ENCODE data around the gene ZNF580.

ZNF580 gene

GRCh38 chr19:55643003-55643886 is 2.4 kb downstream of the ZNF580 start, which contains the start of gene ZNF581 (continued):
- TF ChIP-seq ZNF513 (tag by site-specific recombination; IDR thresholded peaks at IDR 0.05) (peak; percentile 61; the same call in 1 of the 2 replicates), ZNF580 (tag by site-specific recombination; IDR thresholded peaks at IDR 0.05) (peak; percentile 93; the same call in 1 of the 2 replicates), ZBTB7A (tag by site-specific recombination; IDR thresholded peaks at IDR 0.05; ENCODE audit: low read depth) (peak; percentile 97), ZNF433 (tag by site-specific recombination; IDR thresholded peaks at IDR 0.05; ENCODE audit: low read depth) (no peak), ZNF2 (tag by site-specific recombination; IDR thresholded peaks at IDR 0.05) (0 out of 2 replicates have a peak, but pooled peaks have one; percentile 74), PRDM6 (tag by site-specific recombination; IDR thresholded peaks at IDR 0.05) (no peak), YY2 (tag by site-specific recombination; IDR thresholded peaks at IDR 0.05) (peak; percentile 81), ZFP37 (tag by site-specific recombination; IDR thresholded peaks at IDR 0.05) (no peak; the same call in 1 of the 2 replicates), ZEB2 (tag by site-specific recombination; IDR thresholded peaks at IDR 0.05) (peak; percentile 79), ZBTB48 (tag by site-specific recombination; IDR thresholded peaks at IDR 0.05) (peak; percentile 82), OVOL3 (tag by site-specific recombination; IDR thresholded peaks at IDR 0.05) (peak; percentile 81), PRDM10 (tag by site-specific recombination; IDR thresholded peaks at IDR 0.05) (peak; percentile 86), SP7 (tag by site-specific recombination; IDR thresholded peaks at IDR 0.05) (peak; percentile 90), ZNF629 (tag by site-specific recombination; IDR thresholded peaks at IDR 0.05) (peak; percentile 73), ZNF366 (tag by site-specific recombination; conservative IDR thresholded peaks at IDR 0.05) (peak; percentile 78), ZNF146 (tag by site-specific recombination; IDR thresholded peaks at IDR 0.05) (peak; percentile 27; the same call in 1 of the 2 replicates), KLF7 (tag by site-specific recombination; IDR thresholded peaks at IDR 0.05; ENCODE audit: borderline replicate concordance) (peak; percentile 100), KLF1 (tag by site-specific recombination; IDR thresholded peaks at IDR 0.05) (peak; percentile 87), ZNF521 (tag by site-specific recombination; IDR thresholded peaks at IDR 0.05) (no peak), ZNF747 (tag by site-specific recombination; IDR thresholded peaks at IDR 0.05) (no peak), ZFP69B (tag by site-specific recombination; IDR thresholded peaks at IDR 0.05) (peak; percentile 82), ZNF449 (tag by site-specific recombination; IDR thresholded peaks at IDR 0.05) (0 out of 2 replicates have a peak, but pooled peaks have one; percentile 24), ZSCAN5A (tag by site-specific recombination; IDR thresholded peaks at IDR 0.05) (no peak), KLF17 (tag by site-specific recombination; IDR thresholded peaks at IDR 0.05) (peak; percentile 87), ZNF404 (tag by site-specific recombination; IDR thresholded peaks at IDR 0.05) (no peak), ZNF544 (tag by site-specific recombination; IDR thresholded peaks at IDR 0.05) (no peak), ZSCAN30 (tag by site-specific recombination; IDR thresholded peaks at IDR 0.05) (peak; percentile 74), KLF8 (tag by site-specific recombination; IDR thresholded peaks at IDR 0.05) (peak; percentile 100)

Data from HEK293 (cell line).